ENCODE data around the gene FTO. TPM values are rescaled to one million over a fixed set of nuclear protein-coding genes. Genes with fewer than 3 reads are reported as not detected.
A peak's percentile ranks its signal among the peaks of the same experiment; 100 is the strongest.

FTO gene
- total and polyA plus RNA-seq, 2 of the 13 experiments (the other 11 are each of a cell fraction or from before 2014, with no cell fraction given), result 41.6 to 55.8 TPM

DNA sequence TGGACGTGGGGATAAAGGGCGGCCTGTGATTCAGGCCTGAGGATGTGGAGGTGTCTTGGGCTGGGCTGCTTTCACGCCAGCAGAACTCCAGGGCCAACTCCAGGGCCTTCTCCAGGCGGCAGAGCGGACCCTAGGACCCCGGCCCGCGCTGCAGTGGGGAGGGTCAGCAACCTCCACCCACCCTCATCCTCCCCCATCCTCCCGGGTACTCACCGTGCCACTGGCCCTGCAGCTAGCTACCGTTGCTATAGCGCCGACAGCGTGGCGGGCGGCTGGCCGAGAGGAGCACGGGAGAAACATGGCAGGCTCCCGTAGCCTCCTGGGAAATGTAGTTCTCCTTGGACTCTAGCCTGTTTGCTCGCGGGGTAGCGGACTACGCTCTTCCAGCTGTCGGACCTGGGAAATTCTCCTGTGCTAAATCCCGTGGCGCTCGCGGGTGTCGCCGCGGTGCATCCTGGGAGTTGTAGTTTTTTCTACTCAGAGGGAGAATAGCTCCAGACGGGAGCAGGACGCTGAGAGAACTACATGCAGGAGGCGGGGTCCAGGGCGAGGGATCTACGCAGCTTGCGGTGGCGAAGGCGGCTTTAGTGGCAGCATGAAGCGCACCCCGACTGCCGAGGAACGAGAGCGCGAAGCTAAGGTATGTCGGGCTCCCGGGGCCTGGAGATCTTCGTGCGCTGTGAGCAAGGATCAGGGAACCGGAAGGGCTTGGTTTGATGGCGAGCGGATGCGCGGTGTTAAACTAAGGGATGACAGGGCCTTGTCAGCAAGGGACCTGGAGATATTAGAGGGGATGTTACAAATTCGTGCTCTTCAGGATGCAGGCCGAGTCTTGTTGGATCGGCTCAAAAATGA lies at the start of gene FTO, which contains the start of gene RPGRIP1L (continued):
- TF ChIP-seq, protein P1, sequence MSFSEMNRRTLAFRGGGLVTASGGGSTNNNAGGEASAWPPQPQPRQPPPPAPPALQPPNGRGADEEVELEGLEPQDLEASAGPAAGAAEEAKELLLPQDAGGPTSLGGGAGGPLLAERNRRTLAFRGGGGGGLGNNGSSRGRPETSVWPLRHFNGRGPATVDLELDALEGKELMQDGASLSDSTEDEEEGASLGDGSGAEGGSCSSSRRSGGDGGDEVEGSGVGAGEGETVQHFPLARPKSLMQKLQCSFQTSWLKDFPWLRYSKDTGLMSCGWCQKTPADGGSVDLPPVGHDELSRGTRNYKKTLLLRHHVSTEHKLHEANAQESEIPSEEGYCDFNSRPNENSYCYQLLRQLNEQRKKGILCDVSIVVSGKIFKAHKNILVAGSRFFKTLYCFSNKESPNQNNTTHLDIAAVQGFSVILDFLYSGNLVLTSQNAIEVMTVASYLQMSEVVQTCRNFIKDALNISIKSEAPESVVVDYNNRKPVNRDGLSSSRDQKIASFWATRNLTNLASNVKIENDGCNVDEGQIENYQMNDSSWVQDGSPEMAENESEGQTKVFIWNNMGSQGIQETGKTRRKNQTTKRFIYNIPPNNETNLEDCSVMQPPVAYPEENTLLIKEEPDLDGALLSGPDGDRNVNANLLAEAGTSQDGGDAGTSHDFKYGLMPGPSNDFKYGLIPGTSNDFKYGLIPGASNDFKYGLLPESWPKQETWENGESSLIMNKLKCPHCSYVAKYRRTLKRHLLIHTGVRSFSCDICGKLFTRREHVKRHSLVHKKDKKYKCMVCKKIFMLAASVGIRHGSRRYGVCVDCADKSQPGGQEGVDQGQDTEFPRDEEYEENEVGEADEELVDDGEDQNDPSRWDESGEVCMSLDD (CRISPR knock-in tag; IDR thresholded peaks at IDR 0.05; ENCODE audit: borderline replicate concordance), result peak; percentile 55; the same call in 1 of the 2 replicates
- TF ChIP-seq, protein P2, sequence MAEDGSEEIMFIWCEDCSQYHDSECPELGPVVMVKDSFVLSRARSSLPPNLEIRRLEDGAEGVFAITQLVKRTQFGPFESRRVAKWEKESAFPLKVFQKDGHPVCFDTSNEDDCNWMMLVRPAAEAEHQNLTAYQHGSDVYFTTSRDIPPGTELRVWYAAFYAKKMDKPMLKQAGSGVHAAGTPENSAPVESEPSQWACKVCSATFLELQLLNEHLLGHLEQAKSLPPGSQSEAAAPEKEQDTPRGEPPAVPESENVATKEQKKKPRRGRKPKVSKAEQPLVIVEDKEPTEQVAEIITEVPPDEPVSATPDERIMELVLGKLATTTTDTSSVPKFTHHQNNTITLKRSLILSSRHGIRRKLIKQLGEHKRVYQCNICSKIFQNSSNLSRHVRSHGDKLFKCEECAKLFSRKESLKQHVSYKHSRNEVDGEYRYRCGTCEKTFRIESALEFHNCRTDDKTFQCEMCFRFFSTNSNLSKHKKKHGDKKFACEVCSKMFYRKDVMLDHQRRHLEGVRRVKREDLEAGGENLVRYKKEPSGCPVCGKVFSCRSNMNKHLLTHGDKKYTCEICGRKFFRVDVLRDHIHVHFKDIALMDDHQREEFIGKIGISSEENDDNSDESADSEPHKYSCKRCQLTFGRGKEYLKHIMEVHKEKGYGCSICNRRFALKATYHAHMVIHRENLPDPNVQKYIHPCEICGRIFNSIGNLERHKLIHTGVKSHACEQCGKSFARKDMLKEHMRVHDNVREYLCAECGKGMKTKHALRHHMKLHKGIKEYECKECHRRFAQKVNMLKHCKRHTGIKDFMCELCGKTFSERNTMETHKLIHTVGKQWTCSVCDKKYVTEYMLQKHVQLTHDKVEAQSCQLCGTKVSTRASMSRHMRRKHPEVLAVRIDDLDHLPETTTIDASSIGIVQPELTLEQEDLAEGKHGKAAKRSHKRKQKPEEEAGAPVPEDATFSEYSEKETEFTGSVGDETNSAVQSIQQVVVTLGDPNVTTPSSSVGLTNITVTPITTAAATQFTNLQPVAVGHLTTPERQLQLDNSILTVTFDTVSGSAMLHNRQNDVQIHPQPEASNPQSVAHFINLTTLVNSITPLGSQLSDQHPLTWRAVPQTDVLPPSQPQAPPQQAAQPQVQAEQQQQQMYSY (CRISPR knock-in tag; IDR thresholded peaks at IDR 0.05), result 0 out of 2 replicates have a peak, but pooled peaks have one; percentile 14
- peak; percentile 98 for TF ChIP-seq ZNF605 (CRISPR knock-in tag; IDR thresholded peaks at IDR 0.05)
- TF ChIP-seq, protein P3, sequence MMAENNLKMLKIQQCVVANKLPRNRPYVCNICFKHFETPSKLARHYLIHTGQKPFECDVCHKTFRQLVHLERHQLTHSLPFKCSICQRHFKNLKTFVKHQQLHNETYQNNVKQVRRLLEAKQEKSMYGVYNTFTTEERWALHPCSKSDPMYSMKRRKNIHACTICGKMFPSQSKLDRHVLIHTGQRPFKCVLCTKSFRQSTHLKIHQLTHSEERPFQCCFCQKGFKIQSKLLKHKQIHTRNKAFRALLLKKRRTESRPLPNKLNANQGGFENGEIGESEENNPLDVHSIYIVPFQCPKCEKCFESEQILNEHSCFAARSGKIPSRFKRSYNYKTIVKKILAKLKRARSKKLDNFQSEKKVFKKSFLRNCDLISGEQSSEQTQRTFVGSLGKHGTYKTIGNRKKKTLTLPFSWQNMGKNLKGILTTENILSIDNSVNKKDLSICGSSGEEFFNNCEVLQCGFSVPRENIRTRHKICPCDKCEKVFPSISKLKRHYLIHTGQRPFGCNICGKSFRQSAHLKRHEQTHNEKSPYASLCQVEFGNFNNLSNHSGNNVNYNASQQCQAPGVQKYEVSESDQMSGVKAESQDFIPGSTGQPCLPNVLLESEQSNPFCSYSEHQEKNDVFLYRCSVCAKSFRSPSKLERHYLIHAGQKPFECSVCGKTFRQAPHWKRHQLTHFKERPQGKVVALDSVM (CRISPR knock-in tag; IDR thresholded peaks at IDR 0.05), result 0 out of 2 replicates have a peak, but pooled peaks have one; percentile 40
- peak; percentile 45; the same call in 1 of the 2 replicates for TF ChIP-seq ZFP1 (CRISPR knock-in tag; IDR thresholded peaks at IDR 0.05)
- TF ChIP-seq ZFP82 (CRISPR knock-in tag; IDR thresholded peaks at IDR 0.05; ENCODE audit: borderline replicate concordance), result peak; percentile 72; the same call in 1 of the 2 replicates
- 0 out of 2 replicates have a peak, but pooled peaks have one; percentile 51 for TF ChIP-seq SIN3B (IDR thresholded peaks at IDR 0.05; ENCODE audit: low read length)
- TF ChIP-seq, protein P4, sequence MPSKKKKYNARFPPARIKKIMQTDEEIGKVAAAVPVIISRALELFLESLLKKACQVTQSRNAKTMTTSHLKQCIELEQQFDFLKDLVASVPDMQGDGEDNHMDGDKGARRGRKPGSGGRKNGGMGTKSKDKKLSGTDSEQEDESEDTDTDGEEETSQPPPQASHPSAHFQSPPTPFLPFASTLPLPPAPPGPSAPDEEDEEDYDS (CRISPR knock-in tag; IDR thresholded peaks at IDR 0.05), result peak; percentile 43; the same call in 1 of the 2 replicates
- TF ChIP-seq, protein P5, sequence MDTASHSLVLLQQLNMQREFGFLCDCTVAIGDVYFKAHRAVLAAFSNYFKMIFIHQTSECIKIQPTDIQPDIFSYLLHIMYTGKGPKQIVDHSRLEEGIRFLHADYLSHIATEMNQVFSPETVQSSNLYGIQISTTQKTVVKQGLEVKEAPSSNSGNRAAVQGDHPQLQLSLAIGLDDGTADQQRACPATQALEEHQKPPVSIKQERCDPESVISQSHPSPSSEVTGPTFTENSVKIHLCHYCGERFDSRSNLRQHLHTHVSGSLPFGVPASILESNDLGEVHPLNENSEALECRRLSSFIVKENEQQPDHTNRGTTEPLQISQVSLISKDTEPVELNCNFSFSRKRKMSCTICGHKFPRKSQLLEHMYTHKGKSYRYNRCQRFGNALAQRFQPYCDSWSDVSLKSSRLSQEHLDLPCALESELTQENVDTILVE (CRISPR knock-in tag; IDR thresholded peaks at IDR 0.05), result peak; percentile 55; the same call in 1 of the 2 replicates
- peak; percentile 59; the same call in 1 of the 2 replicates for TF ChIP-seq ZNF296 (CRISPR knock-in tag; conservative IDR thresholded peaks at IDR 0.05)
- peak; percentile 94 for TF ChIP-seq KDM2A (CRISPR knock-in tag; IDR thresholded peaks at IDR 0.05; ENCODE audit: borderline replicate concordance, low read depth)
- no peak for TF ChIP-seq ZNF264 (CRISPR knock-in tag; IDR thresholded peaks at IDR 0.05)
- peak; percentile 81; the same call in 1 of the 2 replicates for TF ChIP-seq SAFB2 (CRISPR knock-in tag; IDR thresholded peaks at IDR 0.05; ENCODE audit: borderline replicate concordance, low read depth)
- peak; percentile 67 for TF ChIP-seq POLR2G (IDR thresholded peaks at IDR 0.05; ENCODE audit: low read depth, low read length)
- peak; percentile 77; the same call in 1 of the 2 replicates for TF ChIP-seq ZNF607 (CRISPR knock-in tag; IDR thresholded peaks at IDR 0.05; ENCODE audit: borderline replicate concordance)
